ENCODE data around the gene CPNE9.

DNA sequence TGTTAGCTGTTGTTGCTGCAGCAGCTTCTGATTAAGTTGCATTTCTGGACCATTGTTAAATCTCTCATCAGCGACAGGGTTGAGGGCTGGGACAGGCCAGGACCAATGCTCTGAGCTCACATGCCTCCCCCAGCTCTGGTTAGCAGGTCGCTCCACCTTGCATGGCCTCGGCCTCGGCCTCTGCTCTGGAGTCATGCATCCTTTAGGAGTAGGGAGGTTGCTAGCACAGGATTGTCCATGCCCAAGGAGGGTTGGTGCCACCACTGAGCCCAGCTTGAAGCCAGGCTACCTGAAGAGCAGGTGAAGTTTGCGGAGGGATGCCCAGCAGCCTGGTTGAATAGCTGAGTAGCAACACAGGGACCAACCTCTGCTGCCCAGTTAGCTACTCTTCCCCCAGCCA is 11.2 kb upstream of the CPNE9 start:
- TF ChIP-seq, protein P1, sequence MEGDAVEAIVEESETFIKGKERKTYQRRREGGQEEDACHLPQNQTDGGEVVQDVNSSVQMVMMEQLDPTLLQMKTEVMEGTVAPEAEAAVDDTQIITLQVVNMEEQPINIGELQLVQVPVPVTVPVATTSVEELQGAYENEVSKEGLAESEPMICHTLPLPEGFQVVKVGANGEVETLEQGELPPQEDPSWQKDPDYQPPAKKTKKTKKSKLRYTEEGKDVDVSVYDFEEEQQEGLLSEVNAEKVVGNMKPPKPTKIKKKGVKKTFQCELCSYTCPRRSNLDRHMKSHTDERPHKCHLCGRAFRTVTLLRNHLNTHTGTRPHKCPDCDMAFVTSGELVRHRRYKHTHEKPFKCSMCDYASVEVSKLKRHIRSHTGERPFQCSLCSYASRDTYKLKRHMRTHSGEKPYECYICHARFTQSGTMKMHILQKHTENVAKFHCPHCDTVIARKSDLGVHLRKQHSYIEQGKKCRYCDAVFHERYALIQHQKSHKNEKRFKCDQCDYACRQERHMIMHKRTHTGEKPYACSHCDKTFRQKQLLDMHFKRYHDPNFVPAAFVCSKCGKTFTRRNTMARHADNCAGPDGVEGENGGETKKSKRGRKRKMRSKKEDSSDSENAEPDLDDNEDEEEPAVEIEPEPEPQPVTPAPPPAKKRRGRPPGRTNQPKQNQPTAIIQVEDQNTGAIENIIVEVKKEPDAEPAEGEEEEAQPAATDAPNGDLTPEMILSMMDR (IDR thresholded peaks at IDR 0.05), result no peak
- TF ChIP-seq POLR2AphosphoS5 (IDR thresholded peaks at IDR 0.05) (no peak), POLR2A (IDR thresholded peaks at IDR 0.05; ENCODE audit: low read depth) (no peak), EP300 (IDR thresholded peaks at IDR 0.05) (no peak)
